Testis (tissue), 3 donors: ENCODE results near the gene PPM1M. TPM values are rescaled to one million over a fixed set of nuclear protein-coding genes. Genes with fewer than 3 reads are reported as not detected.

ENCODE experiments used
- DNase-seq: peaks from one replicate; pipeline ENCODE4 v3.0.0-alpha.2; 2019
- H3K27ac ChIP-seq, 2 donors: fragments of 200-600 bp; sonication (generic); one replicate each; pipeline ENCODE4 v1.5.1; 2019
- H3K27me3 ChIP-seq: fragments of 200-600 bp; sonication (generic); one replicate; pipeline ENCODE4 v1.5.1; 2019
- H3K36me3 ChIP-seq: fragments of 200-600 bp; sonication (generic); one replicate; pipeline ENCODE4 v1.5.1; 2017; ENCODE audit warnings: low read depth; ENCODE audit errors: missing control alignments
- H3K4me1 ChIP-seq: fragments of 200-600 bp; sonication (generic); one replicate; pipeline ENCODE4 v1.5.1; 2019
- H3K4me3 ChIP-seq, 2 donors: fragments of 200-600 bp; sonication (generic); one replicate each; pipeline ENCODE4 v1.5.1; 2017 to 2019
- H3K9me3 ChIP-seq: fragments of 200-600 bp; sonication (generic); one replicate; pipeline ENCODE4 v1.5.1; 2017
- CTCF ChIP-seq, 3 experiments: fragments of 450-650 bp in 2 of 3; fragments of 200-600 bp in 1 of 3; sonication (generic) in 1 of 3; IDR thresholded peaks; one replicate each; pipeline ENCODE4 v1.5.1; 2016 to 2019; ENCODE audit warnings: antibody characterized with exemption in 3 of 3, mild to moderate bottlenecking in 2 of 3, moderate library complexity in 1 of 3
- POLR2A ChIP-seq: fragments of 450-650 bp; IDR thresholded peaks from one replicate; pipeline ENCODE4 v1.6.1; 2017; ENCODE audit warnings: antibody characterized with exemption, mild to moderate bottlenecking, moderate library complexity
- WGBS, 2 donors: methylation state at CpG; one replicate each; pipeline ENCODE4 v1.1.5; 2018; 5-methylcytosine and 5-hydroxymethylcytosine counted together
- intact Hi-C: fragments of 100-400 bp; cut with DNase I; formaldehyde crosslinking; loops from one replicate; pipeline ENCODE4 v1.15.1; 2023; ENCODE audit warnings: low total_unique reads
- polyA plus RNA-seq: library from polyadenylated mRNA; stranded (reverse); fragments of 350-450 nt; fragmentation: Illumina TruSeq; extraction: RNeasy Lipid Tissue Mini Kit (QIAGEN cat#74804); gene quantifications from one replicate; pipeline ENCODE4 v1.2.3, GENCODE V29; 2014; ENCODE audit warnings: low read depth, low replicate concordance; ENCODE audit not compliant: insufficient read depth
- total RNA-seq, 2 donors: library from RNA; depleted of rRNA; stranded (reverse); fragments of >200 nt; gene quantifications; one replicate each; pipeline ENCODE4 v1.2.3, GENCODE V29; 2016

Gene PPM1M
- total and polyA plus RNA-seq, 3 donors from 2014 or later, result 12.9 to 22.2 (median 15.2) TPM

- intact Hi-C loops, result no loop called here
- no peak for TF ChIP-seq CTCF (IDR thresholded peaks at IDR 0.05)
- TF ChIP-seq POLR2A, result no peak
- no peak for DNase-seq
- WGBS, 2 donors, result 85 to 88% methylated on average over 3 to 4 of the region's 4 CpGs
- Histone ChIP-seq H3K4me3 (no peak overlapping the region), H3K9me3 (no peaks in the 10 kb centered on the region), H3K4me1 (peaks cover 4% of the 10 kb centered on the region), H3K36me3 (no peaks in the 10 kb centered on the region), H3K27ac (no peak overlapping the region), H3K27me3 (no peaks in the 10 kb centered on the region)
Observed at GRCh38 chr3:52227117-52227516, 18.4 kb upstream of the PPM1M start.

- H3K36me3 ChIP-seq, result no peaks in the 10 kb centered on the region
- intact Hi-C loops, result no loop called here
- H3K27me3 ChIP-seq, result no peaks in the 10 kb centered on the region
- H3K4me1 ChIP-seq, result no peaks in the 10 kb centered on the region
- H3K27ac ChIP-seq, result no peak overlapping the region
- WGBS, 2 donors, result 62 to 72% methylated on average over 7 of the region's 7 CpGs
- TF ChIP-seq CTCF (IDR thresholded peaks at IDR 0.05), result no peak
- no peak for TF ChIP-seq POLR2A
- H3K4me3 ChIP-seq, result no peak overlapping the region
- H3K9me3 ChIP-seq, result no peaks in the 10 kb centered on the region
- no peak for DNase-seq
Observed at GRCh38 chr3:52227766-52228165, 17.8 kb upstream of the PPM1M start.

GRCh38 chr3:52228266-52228665 is 17.3 kb upstream of the PPM1M start:
- Histone ChIP-seq H3K9me3 (no peaks in the 10 kb centered on the region), H3K4me3 (no peak overlapping the region), H3K27ac (no peak overlapping the region), H3K27me3 (no peaks in the 10 kb centered on the region), H3K4me1 (no peaks in the 10 kb centered on the region), H3K36me3 (no peaks in the 10 kb centered on the region)
- 76 to 78% methylated on average over 3 to 10 of the region's 10 CpGs for WGBS, 2 donors
- intact Hi-C loops, result no loop called here
- DNase-seq, result no peak
- TF ChIP-seq POLR2A (no peak), CTCF (IDR thresholded peaks at IDR 0.05) (no peak)

- no peak overlapping the region for H3K27ac ChIP-seq
- TF ChIP-seq CTCF (IDR thresholded peaks at IDR 0.05) (no peak), POLR2A (no peak)
- H3K36me3 ChIP-seq, result no peaks in the 10 kb centered on the region
- no peaks in the 10 kb centered on the region for H3K27me3 ChIP-seq
- H3K4me1 ChIP-seq, result no peaks in the 10 kb centered on the region
- 88% methylated on average over 18 to 21 of the region's 21 CpGs for WGBS, 2 donors
- H3K9me3 ChIP-seq, result no peaks in the 10 kb centered on the region
- H3K4me3 ChIP-seq, result no peak overlapping the region
- no peak for DNase-seq
- intact Hi-C loops, result no loop called here
Observed at GRCh38 chr3:52228751-52229291, 16.7 kb upstream of the PPM1M start.

GRCh38 chr3:52229656-52230055 is 15.9 kb upstream of the PPM1M start:
- no peaks in the 10 kb centered on the region for H3K36me3 ChIP-seq
- no peaks in the 10 kb centered on the region for H3K27me3 ChIP-seq
- TF ChIP-seq CTCF (IDR thresholded peaks at IDR 0.05), result no peak
- no peak for TF ChIP-seq POLR2A
- no peak overlapping the region for H3K4me3 ChIP-seq
- no peak for DNase-seq
- no peak overlapping the region for H3K27ac ChIP-seq
- WGBS, 2 donors, result 89 to 97% methylated on average over 7 to 13 of the region's 13 CpGs
- intact Hi-C loops, result no loop called here
- H3K4me1 ChIP-seq, result no peaks in the 10 kb centered on the region
- H3K9me3 ChIP-seq, result no peaks in the 10 kb centered on the region
